Activated T-helper 2 cell treated with anti-CD3 and anti-CD28 coated beads, Interferon-gamma antibody, Interleukin-2, Interleukin-4, amounts not matched to agents 10 μg/mL and 5 μg/mL and 100 μg/mL, durations not matched to agents 14 hours and 24 hours and 36 hours (primary cell): Measurements from ENCODE around the gene CRYBG3. TPM values are rescaled to one million over a fixed set of nuclear protein-coding genes. Genes with fewer than 3 reads are reported as not detected.

ENCODE experiments used
- DNase-seq: peaks from one replicate; pipeline ENCODE4 v3.0.0; 2021; ENCODE audit warnings: low spot score
- H3K27ac Mint-ChIP-seq: one replicate; pipeline ENCODE4 v1.8.0; 2021; ENCODE audit warnings: mixed read lengths
- H3K27me3 Mint-ChIP-seq: one replicate; pipeline ENCODE4 v1.8.0; 2021; ENCODE audit warnings: low read depth, mixed read lengths
- H3K36me3 Mint-ChIP-seq: one replicate; pipeline ENCODE4 v1.8.0; 2021; ENCODE audit warnings: low read depth, mixed read lengths
- H3K4me1 Mint-ChIP-seq: one replicate; pipeline ENCODE4 v1.8.0; 2021; ENCODE audit warnings: low read depth, mixed read lengths
- H3K4me3 Mint-ChIP-seq: one replicate; pipeline ENCODE4 v1.8.0; 2021; ENCODE audit warnings: low read depth, mild to moderate bottlenecking, moderate library complexity, mixed read lengths
- H3K9me3 Mint-ChIP-seq: one replicate; pipeline ENCODE4 v1.8.0; 2021; ENCODE audit warnings: mixed read lengths
- intact Hi-C: fragments of 100-400 bp; cut with micrococcal nuclease; formaldehyde crosslinking; loops from one replicate; pipeline ENCODE4 v1.15.1; 2023
- total RNA-seq: library from RNA; stranded (reverse); gene quantifications from 2 replicates; pipeline ENCODE4 v1.2.3, GENCODE V29; 2022

Gene CRYBG3
- total RNA-seq, 1 donor from 2014 or later, result 7.5 TPM

- intact Hi-C loops, result no loop called here
- H3K27me3 Mint-ChIP-seq, result no peaks in the 10 kb centered on the region
- DNase-seq, result no peak
- peaks cover 4% of the 10 kb centered on the region for H3K36me3 Mint-ChIP-seq
- peaks cover 3% of the 10 kb centered on the region for H3K9me3 Mint-ChIP-seq
- H3K27ac Mint-ChIP-seq, result no peak overlapping the region
- H3K4me3 Mint-ChIP-seq, result no peak overlapping the region
- no peaks in the 10 kb centered on the region for H3K4me1 Mint-ChIP-seq
These were observed 27.0 kb downstream of the CRYBG3 start for GRCh38 chr3:97848779-97849178.

- intact Hi-C loops, result no loop called here
- no peak for DNase-seq
- Mint-ChIP-seq H3K4me3 (no peak overlapping the region), H3K9me3 (peaks cover 13% of the 10 kb centered on the region), H3K27ac (no peak overlapping the region), H3K36me3 (no peaks in the 10 kb centered on the region), H3K27me3 (peaks cover 2% of the 10 kb centered on the region), H3K4me1 (peaks cover under 1% of the 10 kb centered on the region)
These were observed 35.6 kb downstream of the CRYBG3 start for GRCh38 chr3:97857401-97857800.

- intact Hi-C loops, result no loop called here
These were observed 38.6 kb downstream of the CRYBG3 start for GRCh38 chr3:97860364-97860763.

GRCh38 chr3:97862582-97862981, 40.8 kb downstream of the CRYBG3 start:
- Mint-ChIP-seq H3K27ac (no peak overlapping the region), H3K27me3 (no peaks in the 10 kb centered on the region), H3K36me3 (no peaks in the 10 kb centered on the region), H3K9me3 (no peaks in the 10 kb centered on the region), H3K4me3 (no peak overlapping the region), H3K4me1 (peaks cover 5% of the 10 kb centered on the region)
- DNase-seq, result no peak
- intact Hi-C loops, result no loop called here

More at GRCh38 chr3:97860364-97860763, 38.6 kb downstream of the CRYBG3 start:
- Mint-ChIP-seq H3K27ac (no peak overlapping the region), H3K4me1 (peaks cover 5% of the 10 kb centered on the region), H3K9me3 (no peaks in the 10 kb centered on the region), H3K27me3 (peaks cover 2% of the 10 kb centered on the region), H3K36me3 (no peaks in the 10 kb centered on the region), H3K4me3 (no peak overlapping the region)
- no peak for DNase-seq

- DNase-seq, result no peak
- Mint-ChIP-seq H3K27me3 (no peaks in the 10 kb centered on the region), H3K9me3 (no peaks in the 10 kb centered on the region), H3K27ac (no peak overlapping the region), H3K36me3 (no peaks in the 10 kb centered on the region), H3K4me1 (peaks cover 5% of the 10 kb centered on the region), H3K4me3 (no peak overlapping the region)
- intact Hi-C loops, result no loop called here
These were observed 41.2 kb downstream of the CRYBG3 start for GRCh38 chr3:97863031-97863430.

- intact Hi-C loops, result no loop called here
- H3K27me3 Mint-ChIP-seq, result no peaks in the 10 kb centered on the region
These were observed 42.0 kb downstream of the CRYBG3 start for GRCh38 chr3:97863775-97864174.

GRCh38 chr3:97871186-97871585, 49.4 kb downstream of the CRYBG3 start:
- Mint-ChIP-seq H3K9me3 (peaks cover 4% of the 10 kb centered on the region), H3K4me1 (peaks cover 22% of the 10 kb centered on the region), H3K4me3 (no peak overlapping the region), H3K27ac (no peak overlapping the region), H3K36me3 (peaks cover 11% of the 10 kb centered on the region), H3K27me3 (no peaks in the 10 kb centered on the region)
- intact Hi-C loops, result loop anchor here (5.0 kb wide), 1 partner anchor 111 kb away; no protein-coding TSS in a partner anchor
- DNase-seq, result no peak

More at GRCh38 chr3:97863775-97864174, 42.0 kb downstream of the CRYBG3 start:
- Mint-ChIP-seq H3K36me3 (no peaks in the 10 kb centered on the region), H3K4me3 (no peak overlapping the region), H3K4me1 (peaks cover 5% of the 10 kb centered on the region), H3K9me3 (no peaks in the 10 kb centered on the region), H3K27ac (no peak overlapping the region)
- no peak for DNase-seq

GRCh38 chr3:97871801-97872524, 50.2 kb downstream of the CRYBG3 start:
- H3K4me3 Mint-ChIP-seq, result peak overlapping the region; percentile 22
- peak overlapping the region; percentile 82 for H3K27ac Mint-ChIP-seq
- peaks cover 22% of the 10 kb centered on the region for H3K4me1 Mint-ChIP-seq
- H3K27me3 Mint-ChIP-seq, result no peaks in the 10 kb centered on the region
- peaks cover 11% of the 10 kb centered on the region for H3K36me3 Mint-ChIP-seq
- DNase-seq, result peak; percentile 20
- H3K9me3 Mint-ChIP-seq, result peaks cover 4% of the 10 kb centered on the region
- intact Hi-C loops, result loop anchor here (1.0 to 5.0 kb wide), 3 partner anchors 11 to 110 kb away; partner anchors contain the start of gene CRYBG3

GRCh38 chr3:97872525-97873042, 50.8 kb downstream of the CRYBG3 start:
- Mint-ChIP-seq H3K4me1 (peaks cover 22% of the 10 kb centered on the region), H3K4me3 (peak overlapping the region; percentile 22), H3K27me3 (no peaks in the 10 kb centered on the region), H3K36me3 (peaks cover 11% of the 10 kb centered on the region), H3K9me3 (peaks cover 4% of the 10 kb centered on the region), H3K27ac (peak overlapping the region; percentile 82)
- intact Hi-C loops, result loop anchor here (1.0 to 5.0 kb wide), 3 partner anchors 11 to 110 kb away; partner anchors contain the start of gene CRYBG3
- DNase-seq, result no peak

GRCh38 chr3:97880267-97880666, 58.5 kb downstream of the CRYBG3 start:
- intact Hi-C loops, result no loop called here
- Mint-ChIP-seq H3K4me3 (no peak overlapping the region), H3K27me3 (no peaks in the 10 kb centered on the region), H3K36me3 (peaks cover 8% of the 10 kb centered on the region), H3K27ac (no peak overlapping the region), H3K4me1 (peaks cover 18% of the 10 kb centered on the region), H3K9me3 (no peaks in the 10 kb centered on the region)
- no peak for DNase-seq

- Mint-ChIP-seq H3K4me1 (peaks cover 18% of the 10 kb centered on the region), H3K4me3 (no peak overlapping the region), H3K27ac (peak overlapping the region; percentile 43), H3K27me3 (no peaks in the 10 kb centered on the region), H3K9me3 (no peaks in the 10 kb centered on the region), H3K36me3 (peaks cover 31% of the 10 kb centered on the region)
- intact Hi-C loops, result loop anchor here (1.0 kb wide), 1 partner anchor 11 kb away; no protein-coding TSS in a partner anchor
- DNase-seq, result no peak
These were observed 61.3 kb downstream of the CRYBG3 start for GRCh38 chr3:97882975-97883598.

- DNase-seq, result no peak
- Mint-ChIP-seq H3K36me3 (peaks cover 31% of the 10 kb centered on the region), H3K9me3 (no peaks in the 10 kb centered on the region), H3K27ac (no peak overlapping the region), H3K27me3 (no peaks in the 10 kb centered on the region), H3K4me3 (no peak overlapping the region), H3K4me1 (peaks cover 18% of the 10 kb centered on the region)
- intact Hi-C loops, result loop anchor here (1.0 kb wide), 1 partner anchor 11 kb away; no protein-coding TSS in a partner anchor
These were observed 61.9 kb downstream of the CRYBG3 start for GRCh38 chr3:97883736-97884135.
